ENCODE results near the gene RAD54L.

GRCh38 chr1:46206399-46206798 is 41.2 kb upstream of the RAD54L start:
- no peak for TF ChIP-seq EZH2 (IDR thresholded peaks at IDR 0.05; ENCODE audit: insufficient read depth, poor library complexity, severe bottlenecking)
- TF ChIP-seq EZH2phosphoT487 (IDR thresholded peaks at IDR 0.05; ENCODE audit: insufficient read depth, low read depth) = no peak

Data from GM23248 (cell line).